ENCODE measurements around the gene DDO.

- TF ChIP-seq POLR2AphosphoS5 (IDR thresholded peaks at IDR 0.05) (no peak), POLR2A (IDR thresholded peaks at IDR 0.05) (no peak), EP300 (IDR thresholded peaks at IDR 0.05) (no peak)
- TF ChIP-seq, protein P1, sequence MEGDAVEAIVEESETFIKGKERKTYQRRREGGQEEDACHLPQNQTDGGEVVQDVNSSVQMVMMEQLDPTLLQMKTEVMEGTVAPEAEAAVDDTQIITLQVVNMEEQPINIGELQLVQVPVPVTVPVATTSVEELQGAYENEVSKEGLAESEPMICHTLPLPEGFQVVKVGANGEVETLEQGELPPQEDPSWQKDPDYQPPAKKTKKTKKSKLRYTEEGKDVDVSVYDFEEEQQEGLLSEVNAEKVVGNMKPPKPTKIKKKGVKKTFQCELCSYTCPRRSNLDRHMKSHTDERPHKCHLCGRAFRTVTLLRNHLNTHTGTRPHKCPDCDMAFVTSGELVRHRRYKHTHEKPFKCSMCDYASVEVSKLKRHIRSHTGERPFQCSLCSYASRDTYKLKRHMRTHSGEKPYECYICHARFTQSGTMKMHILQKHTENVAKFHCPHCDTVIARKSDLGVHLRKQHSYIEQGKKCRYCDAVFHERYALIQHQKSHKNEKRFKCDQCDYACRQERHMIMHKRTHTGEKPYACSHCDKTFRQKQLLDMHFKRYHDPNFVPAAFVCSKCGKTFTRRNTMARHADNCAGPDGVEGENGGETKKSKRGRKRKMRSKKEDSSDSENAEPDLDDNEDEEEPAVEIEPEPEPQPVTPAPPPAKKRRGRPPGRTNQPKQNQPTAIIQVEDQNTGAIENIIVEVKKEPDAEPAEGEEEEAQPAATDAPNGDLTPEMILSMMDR (IDR thresholded peaks at IDR 0.05) = no peak
Observed at GRCh38 chr6:110458476-110458875, 43.1 kb upstream of the DDO start.
